Right lobe of liver (tissue), 6 donors: Measurements from ENCODE around the gene EXOSC3. TPM values are rescaled to one million over a fixed set of nuclear protein-coding genes. Genes with fewer than 3 reads are reported as not detected.

Experiments used
- ATAC-seq, 4 donors: fragments of 200-7000 bp; cut with Tn5 transposase; one replicate each; pipeline ENCODE4 v1.9.1; 2020; ENCODE audit warnings: mild to moderate bottlenecking in 4 of 4, moderate library complexity in 4 of 4
- DNase-seq, 3 donors: peaks; one replicate each; pipeline ENCODE4 v3.0.0-alpha.2; 2020
- H3K27ac ChIP-seq, 3 donors: fragments of 200-600 bp; one replicate each; pipeline ENCODE4 v1.8.0; 2022
- H3K27me3 ChIP-seq, 2 donors: fragments of 200-600 bp; one replicate each; pipeline ENCODE4 v1.8.0; 2022
- H3K36me3 ChIP-seq, 4 donors: fragments of 200-600 bp; sonication (generic) in 1 of 4; one replicate each; pipeline versions ENCODE4 v1.5.1 to v1.8.0; 2017 to 2022; ENCODE audit warnings: control low read depth in 1 of 4
- H3K4me1 ChIP-seq, 4 donors: fragments of 200-600 bp; sonication (generic) in 1 of 4; one replicate each; pipeline versions ENCODE4 v1.5.1 to v1.8.0; 2017 to 2022; ENCODE audit warnings: control low read depth in 1 of 4
- H3K4me3 ChIP-seq, 3 donors: fragments of 200-600 bp; one replicate each; pipeline ENCODE4 v1.8.0; 2022
- H3K9me3 ChIP-seq, 4 donors: fragments of 200-600 bp; sonication (generic) in 1 of 4; one replicate each; pipeline versions ENCODE4 v1.5.1 to v1.8.0; 2017 to 2022; ENCODE audit warnings: control low read depth in 1 of 4
- CTCF ChIP-seq, 4 donors: fragments of 200-600 bp in 3 of 4; fragments of 450-650 bp in 1 of 4; IDR thresholded peaks; one replicate each; pipeline versions ENCODE4 v1.5.1 to v1.8.0; 2016 to 2022; ENCODE audit warnings: antibody characterized with exemption in 4 of 4, mild to moderate bottlenecking in 2 of 4
- POLR2A ChIP-seq: fragments of 450-650 bp; IDR thresholded peaks from one replicate; pipeline ENCODE4 v1.6.1; 2017; ENCODE audit warnings: antibody characterized with exemption, mild to moderate bottlenecking
- WGBS: methylation state at CpG from one replicate; pipeline ENCODE4 v1.1.6; 2018; ENCODE audit warnings: low coverage, low lambda C conversion rate; ENCODE audit not compliant: insufficient coverage; ENCODE audit errors: missing lambda C conversion rate; 5-methylcytosine and 5-hydroxymethylcytosine counted together
- intact Hi-C, 2 donors: fragments of 100-400 bp; cut with DNase I; formaldehyde crosslinking; loops; one replicate each; pipeline versions ENCODE4 v1.11.2 to v1.14.1; 2022
- total RNA-seq, 6 experiments: library from RNA; depleted of rRNA in 2 of 6; stranded (reverse); fragments of >200 nt in 2 of 6; fragmentation: NEBNext Ultra II Directional in 3 of 6; extraction: Animal tissue kit (Norgen Biotek cat#: 25700) in 3 of 6; gene quantifications; one replicate each; pipeline versions ENCODE4 v1.1.0 to v1.2.4, GENCODE V29; 2016 to 2023
- donor health status: DM: no; HTN: yes; CAD: no.
- donor health status: DM: no; HTN: no; CAD: no.
- donor health status: DM: no; HTN: no; CAD: no.
- donor health status: DM: no; HTN: yes; CAD: no.
- donor health status: DM: no; HTN: yes; CAD: no.

EXOSC3 gene
- total RNA-seq, 6 experiments from 2014 or later, result 13.1 to 17.1 (median 14.7) TPM

GRCh38 chr9:37751186-37751585 is 33.7 kb downstream of the EXOSC3 start:
- no peaks in the 10 kb centered on the region for H3K9me3 ChIP-seq
- H3K4me1 ChIP-seq, result peaks cover 0 to 6% (median 0%) of the 10 kb centered on the region in 4 donors
- H3K27ac ChIP-seq, result no peak overlapping the region
- ATAC-seq, result no peak
- TF ChIP-seq CTCF (IDR thresholded peaks at IDR 0.05) (no peak), POLR2A (no peak)
- intact Hi-C loops, result no loop called here
- 66% methylated on average over 5 of the region's 6 CpGs for WGBS
- no peaks in the 10 kb centered on the region for H3K27me3 ChIP-seq
- no peaks in the 10 kb centered on the region for H3K36me3 ChIP-seq
- H3K4me3 ChIP-seq, result no peak overlapping the region
- no peak for DNase-seq

- Histone ChIP-seq H3K4me1 (peaks cover 0 to under 1% (median 0%) of the 10 kb centered on the region in 4 donors), H3K4me3 (no peak overlapping the region), H3K27ac (no peak overlapping the region), H3K9me3 (no peaks in the 10 kb centered on the region), H3K27me3 (no peaks in the 10 kb centered on the region), H3K36me3 (no peaks in the 10 kb centered on the region)
- no peak for TF ChIP-seq CTCF (IDR thresholded peaks at IDR 0.05)
- no peak for TF ChIP-seq POLR2A
- no peak for DNase-seq
- intact Hi-C loops, result no loop called here
- 44% methylated on average over 5 of the region's 5 CpGs for WGBS
- no peak for ATAC-seq
These were observed 35.7 kb downstream of the EXOSC3 start for GRCh38 chr9:37749129-37749528.

- H3K27ac ChIP-seq, result no peak overlapping the region
- ATAC-seq (peak; percentile 91 to 97 (median 93)), DNase-seq (peak; percentile 51 to 64 (median 61))
- H3K27me3 ChIP-seq, result no peaks in the 10 kb centered on the region
- H3K36me3 ChIP-seq, result no peaks in the 10 kb centered on the region
- TF ChIP-seq CTCF (IDR thresholded peaks at IDR 0.05) (peak; percentile 85 to 95 (median 94)), POLR2A (no peak)
- no peaks in the 10 kb centered on the region for H3K4me1 ChIP-seq
- no peaks in the 10 kb centered on the region for H3K9me3 ChIP-seq
- WGBS, result 37% methylated on average over 3 of the region's 3 CpGs
- no peak overlapping the region for H3K4me3 ChIP-seq
- intact Hi-C loops, result no loop called here
These were observed 37.6 kb downstream of the EXOSC3 start for GRCh38 chr9:37747271-37747753.

GRCh38 chr9:37746448-37747270 is 38.2 kb downstream of the EXOSC3 start:
- no peak overlapping the region for H3K27ac ChIP-seq
- no peaks in the 10 kb centered on the region for H3K27me3 ChIP-seq
- no peaks in the 10 kb centered on the region for H3K4me1 ChIP-seq
- intact Hi-C loops, result no loop called here
- DNase-seq (no peak), ATAC-seq (no peak)
- 33% methylated on average over 4 of the region's 24 CpGs for WGBS
- H3K36me3 ChIP-seq, result no peaks in the 10 kb centered on the region
- H3K9me3 ChIP-seq, result no peaks in the 10 kb centered on the region
- no peak for TF ChIP-seq POLR2A
- TF ChIP-seq CTCF (IDR thresholded peaks at IDR 0.05), result no peak
- H3K4me3 ChIP-seq, result no peak overlapping the region
